C4-2B (cell line): Measurements from ENCODE around the gene PCDHA10.
"Not testable (repeated sequence)": the region's sequence is repeated elsewhere in the genome, so short reads cannot be mapped to it uniquely, and the experiment has no call there.

Experiments
- H3K27ac ChIP-seq: fragments of 450-650 bp; 2 replicates; pipeline ENCODE4 v1.5.1; 2017
- CTCF ChIP-seq: fragments of 450-650 bp; conservative IDR thresholded peaks from 2 replicates; pipeline ENCODE4 v1.5.1; 2017; ENCODE audit warnings: mild to moderate bottlenecking
- ZFX ChIP-seq: fragments of 450-650 bp; IDR thresholded peaks from 2 replicates; pipeline ENCODE4 v1.6.1; 2017

PCDHA10 gene

GRCh38 chr5:140855772-140856674, at the start of gene PCDHA10:
Gene PCDHA10 (plus strand): TSS chr5:140855897. CDS start chr5:140856049, 152 bp downstream.
- no peak within 1 kb of the TSS for H3K27ac ChIP-seq
- no peak for TF ChIP-seq ZFX
- TF ChIP-seq CTCF: peak; percentile 56

- H3K27ac ChIP-seq: no peak within 1 kb of the TSS
- TF ChIP-seq ZFX (no peak), CTCF (peak; percentile 81)
These were observed 48.6 kb upstream of the PCDHA10 start, which contains the start of gene PCDHA4 for GRCh38 chr5:140806834-140807775. Gene PCDHA4 (plus strand): TSS chr5:140807068.

GRCh38 chr5:140808241-140808888, 47.3 kb upstream of the PCDHA10 start:
- not testable (repeated sequence) for H3K27ac ChIP-seq

GRCh38 chr5:140808889-140809291, 46.8 kb upstream of the PCDHA10 start:
- no peak for TF ChIP-seq ZFX
- TF ChIP-seq CTCF: no peak

GRCh38 chr5:140821375-140822280, 34.1 kb upstream of the PCDHA10 start, which contains the start of gene PCDHA5:
Gene PCDHA5 (plus strand): TSS chr5:140821613.
- TF ChIP-seq ZFX (no peak), CTCF (peak; percentile 92)

More at GRCh38 chr5:140808889-140809291, 46.8 kb upstream of the PCDHA10 start:
- H3K27ac ChIP-seq: no peak overlapping the region

GRCh38 chr5:140822281-140822629, 33.4 kb upstream of the PCDHA10 start:
- no peak overlapping the region for H3K27ac ChIP-seq
- TF ChIP-seq CTCF (peak; percentile 72), ZFX (no peak)

More at GRCh38 chr5:140821375-140822280, 34.1 kb upstream of the PCDHA10 start, which contains the start of gene PCDHA5:
- H3K27ac ChIP-seq: no peak within 1 kb of the TSS

GRCh38 chr5:140822969-140823368, 32.7 kb upstream of the PCDHA10 start:
- H3K27ac ChIP-seq: not testable (repeated sequence)
